Glomerular visceral epithelial cell (primary cell): ENCODE results near the gene BCR.
A peak's percentile ranks its signal among the peaks of the same experiment; 100 is the strongest.

Source experiments
- DNase-seq: peaks from one replicate; pipeline ENCODE4 v3.0.0-alpha.2; 2016; ENCODE audit errors: extremely low spot score

BCR gene

GRCh38 chr22:23175817-23176644, 4.3 kb upstream of the BCR start:
- DNase-seq = no peak

GRCh38 chr22:23176645-23177027, 3.7 kb upstream of the BCR start:
- DNase-seq = no peak

- no peak for DNase-seq
Observed at GRCh38 chr22:23177197-23177596, 3.1 kb upstream of the BCR start.

- DNase-seq = peak; percentile 61
Observed at GRCh38 chr22:23178512-23179254, 1.6 kb upstream of the BCR start.

GRCh38 chr22:23179381-23180299, 669 bp upstream of the BCR start:
- DNase-seq = no peak

GRCh38 chr22:23180893-23181720, 798 bp downstream of the BCR start:
- peak; percentile 17 for DNase-seq

- no peak for DNase-seq
Observed at GRCh38 chr22:23181721-23182308, 1.5 kb downstream of the BCR start.

- DNase-seq = peak; percentile 76
Observed at GRCh38 chr22:23182309-23183060, 2.2 kb downstream of the BCR start.

GRCh38 chr22:23183061-23183698, 2.9 kb downstream of the BCR start:
- DNase-seq = peak; percentile 79

- peak; percentile 22 for DNase-seq
Observed at GRCh38 chr22:23184100-23184763, 3.9 kb downstream of the BCR start.

- no peak for DNase-seq
Observed at GRCh38 chr22:23184764-23185113, 4.4 kb downstream of the BCR start.

GRCh38 chr22:23187211-23187610, 6.9 kb downstream of the BCR start:
- no peak for DNase-seq

- DNase-seq = no peak
Observed at GRCh38 chr22:23187871-23188700, 7.8 kb downstream of the BCR start.

- no peak for DNase-seq
Observed at GRCh38 chr22:23190526-23190925, 10.2 kb downstream of the BCR start.

- DNase-seq = no peak
Observed at GRCh38 chr22:23192133-23192532, 11.8 kb downstream of the BCR start.

GRCh38 chr22:23192558-23192957, 12.2 kb downstream of the BCR start:
- DNase-seq = no peak

- DNase-seq = no peak
Observed at GRCh38 chr22:23193196-23193827, 13.0 kb downstream of the BCR start.

GRCh38 chr22:23193882-23194281, 13.6 kb downstream of the BCR start:
- no peak for DNase-seq
